Right lobe of liver (tissue), 6 donors: ENCODE data around the gene KATNAL1. TPM values are rescaled to one million over a fixed set of nuclear protein-coding genes. Genes with fewer than 3 reads are reported as not detected.

Experiments used
- ATAC-seq, 4 donors: fragments of 200-7000 bp; cut with Tn5 transposase; one replicate each; pipeline ENCODE4 v1.9.1; 2020; ENCODE audit warnings: mild to moderate bottlenecking in 4 of 4, moderate library complexity in 4 of 4
- DNase-seq, 3 donors: peaks; one replicate each; pipeline ENCODE4 v3.0.0-alpha.2; 2020
- H3K27ac ChIP-seq, 3 donors: fragments of 200-600 bp; one replicate each; pipeline ENCODE4 v1.8.0; 2022
- H3K27me3 ChIP-seq, 2 donors: fragments of 200-600 bp; one replicate each; pipeline ENCODE4 v1.8.0; 2022
- H3K36me3 ChIP-seq, 4 donors: fragments of 200-600 bp; sonication (generic) in 1 of 4; one replicate each; pipeline versions ENCODE4 v1.5.1 to v1.8.0; 2017 to 2022; ENCODE audit warnings: control low read depth in 1 of 4
- H3K4me1 ChIP-seq, 4 donors: fragments of 200-600 bp; sonication (generic) in 1 of 4; one replicate each; pipeline versions ENCODE4 v1.5.1 to v1.8.0; 2017 to 2022; ENCODE audit warnings: control low read depth in 1 of 4
- H3K4me3 ChIP-seq, 3 donors: fragments of 200-600 bp; one replicate each; pipeline ENCODE4 v1.8.0; 2022
- H3K9me3 ChIP-seq, 4 donors: fragments of 200-600 bp; sonication (generic) in 1 of 4; one replicate each; pipeline versions ENCODE4 v1.5.1 to v1.8.0; 2017 to 2022; ENCODE audit warnings: control low read depth in 1 of 4
- POLR2A ChIP-seq: fragments of 450-650 bp; IDR thresholded peaks from one replicate; pipeline ENCODE4 v1.6.1; 2017; ENCODE audit warnings: antibody characterized with exemption, mild to moderate bottlenecking
- WGBS: methylation state at CpG from one replicate; pipeline ENCODE4 v1.1.6; 2018; ENCODE audit warnings: low coverage, low lambda C conversion rate; ENCODE audit not compliant: insufficient coverage; ENCODE audit errors: missing lambda C conversion rate; 5-methylcytosine and 5-hydroxymethylcytosine counted together
- intact Hi-C, 2 donors: fragments of 100-400 bp; cut with DNase I; formaldehyde crosslinking; loops; one replicate each; pipeline versions ENCODE4 v1.11.2 to v1.14.1; 2022
- long read RNA-seq: library from polyadenylated mRNA; unstranded; transcript quantifications from one replicate; pipeline ENCODE4 v2.0.0, GENCODE V29; 2019
- total RNA-seq, 6 experiments: library from RNA; depleted of rRNA in 2 of 6; stranded (reverse); fragments of >200 nt in 2 of 6; fragmentation: NEBNext Ultra II Directional in 3 of 6; extraction: Animal tissue kit (Norgen Biotek cat#: 25700) in 3 of 6; gene quantifications; one replicate each; pipeline versions ENCODE4 v1.1.0 to v1.2.4, GENCODE V29; 2016 to 2023
- TF ChIP-seq, protein P1 (sequence below), 4 donors: fragments of 200-600 bp in 3 of 4; fragments of 450-650 bp in 1 of 4; IDR thresholded peaks; one replicate each; pipeline versions ENCODE4 v1.5.1 to v1.8.0; 2016 to 2022; ENCODE audit warnings: antibody characterized with exemption in 4 of 4, mild to moderate bottlenecking in 2 of 4
- donor health status: DM: no; HTN: yes; CAD: no.
- donor health status: DM: no; HTN: no; CAD: no.
- donor health status: DM: no; HTN: no; CAD: no.
- donor health status: DM: no; HTN: yes; CAD: no.
- donor health status: DM: no; HTN: yes; CAD: no.

The KATNAL1 gene
- total RNA-seq: 1 to 10 TPM; 6.3 to 10.0 (median 9.3) TPM
- long read RNA-seq, full-length matches to known transcripts: 1 of 1 reads
- long read RNA-seq, partial matches to known transcripts: 0 of 1 reads
- long read RNA-seq, other reads (novel, unspliced or antisense): 0 of 1 reads

DNA sequence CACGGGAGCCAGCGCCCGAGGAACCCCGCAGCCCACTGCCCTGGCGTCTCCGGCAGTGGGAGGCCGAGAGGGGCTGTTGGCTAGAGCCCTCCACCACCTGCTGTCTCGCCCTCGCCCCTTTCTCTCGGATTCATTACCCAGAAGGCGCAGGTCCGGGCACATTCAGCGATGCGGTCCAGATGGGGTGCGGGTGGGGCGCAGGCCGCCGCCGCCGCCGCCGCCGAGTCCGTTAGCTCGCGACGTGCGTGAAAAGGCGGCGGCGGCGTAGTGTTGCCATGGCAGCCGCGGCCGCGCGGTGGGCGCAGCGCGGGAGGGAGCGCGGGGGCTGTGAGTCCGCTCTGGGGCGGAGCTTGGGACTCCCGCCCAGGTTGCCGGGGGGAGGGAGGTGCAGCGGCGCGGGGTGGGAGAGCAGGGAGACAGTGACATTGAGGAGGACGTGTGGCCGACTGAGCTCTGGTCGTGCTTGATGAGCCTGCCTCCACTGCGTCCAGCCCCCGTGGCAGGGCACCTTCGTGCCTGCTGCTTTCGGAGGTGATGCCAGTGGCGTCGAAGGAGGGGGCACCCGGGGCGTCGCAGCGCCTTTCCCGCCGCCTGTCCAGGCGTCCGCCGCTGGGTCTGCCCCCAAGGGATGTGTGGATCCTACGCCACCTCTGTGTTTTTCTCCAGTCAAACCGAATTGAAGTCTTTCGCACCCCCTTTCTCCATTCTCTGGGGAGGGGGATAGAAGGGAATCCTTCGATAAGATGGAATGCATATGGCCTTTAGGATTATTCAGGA lies at the start of gene KATNAL1:
KATNAL1 (minus strand) TSS at position 358 of the 777 bp plus-strand sequence. CDS start 23,774 bp downstream, outside the sequence.
- H3K27me3 ChIP-seq: no peaks in the 10 kb centered on the region
- peak; percentile 50 for TF ChIP-seq POLR2A
- TF ChIP-seq, protein P1, sequence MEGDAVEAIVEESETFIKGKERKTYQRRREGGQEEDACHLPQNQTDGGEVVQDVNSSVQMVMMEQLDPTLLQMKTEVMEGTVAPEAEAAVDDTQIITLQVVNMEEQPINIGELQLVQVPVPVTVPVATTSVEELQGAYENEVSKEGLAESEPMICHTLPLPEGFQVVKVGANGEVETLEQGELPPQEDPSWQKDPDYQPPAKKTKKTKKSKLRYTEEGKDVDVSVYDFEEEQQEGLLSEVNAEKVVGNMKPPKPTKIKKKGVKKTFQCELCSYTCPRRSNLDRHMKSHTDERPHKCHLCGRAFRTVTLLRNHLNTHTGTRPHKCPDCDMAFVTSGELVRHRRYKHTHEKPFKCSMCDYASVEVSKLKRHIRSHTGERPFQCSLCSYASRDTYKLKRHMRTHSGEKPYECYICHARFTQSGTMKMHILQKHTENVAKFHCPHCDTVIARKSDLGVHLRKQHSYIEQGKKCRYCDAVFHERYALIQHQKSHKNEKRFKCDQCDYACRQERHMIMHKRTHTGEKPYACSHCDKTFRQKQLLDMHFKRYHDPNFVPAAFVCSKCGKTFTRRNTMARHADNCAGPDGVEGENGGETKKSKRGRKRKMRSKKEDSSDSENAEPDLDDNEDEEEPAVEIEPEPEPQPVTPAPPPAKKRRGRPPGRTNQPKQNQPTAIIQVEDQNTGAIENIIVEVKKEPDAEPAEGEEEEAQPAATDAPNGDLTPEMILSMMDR (IDR thresholded peaks at IDR 0.05): no peak
- H3K4me1 ChIP-seq: peaks cover 0 to 10% (median 0%) of the 10 kb centered on the region in 4 donors
- 1% methylated on average over 10 of the region's 71 CpGs for WGBS
- H3K27ac ChIP-seq: peak within 1 kb of the TSS; percentile 64 to 86 (median 66)
- DNase-seq: peak; percentile 80 to 85 (median 84)
- peak; percentile 83 to 89 (median 86) for ATAC-seq
- H3K9me3 ChIP-seq: no peaks in the 10 kb centered on the region
- no peaks in the 10 kb centered on the region for H3K36me3 ChIP-seq
- peak within 1 kb of the TSS; percentile 89 to 100 (median 94) for H3K4me3 ChIP-seq
- intact Hi-C loops: no loop called here

GRCh38 chr13:30355839-30356238 lies 48.5 kb upstream of the KATNAL1 start:
- Histone ChIP-seq H3K9me3 (no peaks in the 10 kb centered on the region), H3K27ac (no peak overlapping the region), H3K27me3 (no peaks in the 10 kb centered on the region), H3K36me3 (no peaks in the 10 kb centered on the region), H3K4me1 (peaks cover 0 to 14% (median 6%) of the 10 kb centered on the region in 4 donors), H3K4me3 (no peak overlapping the region)
- TF ChIP-seq, protein P1 (IDR thresholded peaks at IDR 0.05): no peak
- no peak for TF ChIP-seq POLR2A
- ATAC-seq (no peak), DNase-seq (no peak)
- WGBS: 80% methylated on average over 3 of the region's 6 CpGs
- intact Hi-C loops: no loop called here

DNA sequence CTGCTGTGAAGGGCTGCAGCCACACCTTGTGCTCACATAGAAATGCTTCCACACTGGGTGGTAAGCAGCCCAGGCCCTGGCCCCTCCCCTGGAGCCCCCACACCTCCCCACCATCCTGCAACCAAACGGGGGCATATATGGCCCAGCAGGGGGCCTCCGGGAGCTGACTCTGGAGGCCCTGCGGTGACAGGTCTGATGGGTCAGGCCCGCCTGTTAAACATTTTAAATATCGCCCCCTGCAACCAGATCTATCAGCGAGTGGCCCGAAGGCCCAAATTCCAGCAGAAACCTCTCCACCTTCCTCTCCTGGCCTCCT lies 48.0 kb upstream of the KATNAL1 start:
- H3K36me3 ChIP-seq: no peaks in the 10 kb centered on the region
- H3K4me1 ChIP-seq: peaks cover 0 to 14% (median 6%) of the 10 kb centered on the region in 4 donors
- no peaks in the 10 kb centered on the region for H3K27me3 ChIP-seq
- no peak overlapping the region for H3K4me3 ChIP-seq
- no peaks in the 10 kb centered on the region for H3K9me3 ChIP-seq
- TF ChIP-seq, protein P1 (IDR thresholded peaks at IDR 0.05): peak; percentile 27 to 44 (median 36)
- TF ChIP-seq POLR2A: no peak
- 60% methylated on average over 3 of the region's 7 CpGs for WGBS
- H3K27ac ChIP-seq: no peak overlapping the region
- intact Hi-C loops: no loop called here
- DNase-seq (peak in 1 of 3 donors; percentile 49), ATAC-seq (peak; percentile 73 to 80 (median 76))

DNA sequence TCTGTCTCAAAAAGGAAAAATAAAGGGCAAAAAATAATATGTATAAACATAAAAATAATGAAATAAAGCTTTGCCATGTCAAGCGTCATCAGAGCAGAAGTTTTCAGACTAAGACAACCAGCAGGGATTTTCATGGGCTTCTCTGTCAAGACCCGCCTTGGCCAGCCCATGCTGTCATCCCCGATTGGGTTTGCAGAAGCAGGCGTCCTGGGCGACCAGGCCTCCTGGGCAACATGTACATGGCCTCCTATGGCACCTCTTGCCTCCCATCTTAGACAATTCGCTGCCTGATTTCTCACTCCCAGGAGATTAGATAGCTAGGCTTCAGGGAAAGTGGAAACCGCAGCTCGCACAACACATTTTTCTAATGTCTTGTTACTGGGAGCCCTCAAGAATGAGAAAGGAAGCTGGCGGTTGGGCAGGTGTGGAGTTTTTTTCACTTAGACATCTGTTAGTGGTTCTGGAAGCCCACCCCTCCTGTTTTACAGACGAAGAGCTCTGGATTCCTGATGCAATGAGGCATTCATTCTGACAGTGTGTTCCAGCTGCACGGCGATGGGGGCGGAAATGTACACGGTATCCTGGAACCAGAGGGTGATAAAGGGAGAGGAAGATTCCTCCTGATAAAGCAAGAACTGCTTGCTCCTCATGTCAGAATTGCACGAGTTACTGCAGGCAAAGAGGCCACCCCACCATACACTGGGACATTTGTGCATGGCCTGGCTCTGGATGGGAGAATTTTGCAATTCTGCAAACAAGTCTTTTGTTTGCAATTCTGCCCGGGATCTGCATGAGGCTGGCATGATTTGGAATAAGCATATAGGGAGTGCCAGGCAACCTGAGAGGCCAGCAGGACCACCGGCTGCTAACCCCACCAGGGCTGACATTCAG lies 47.4 kb upstream of the KATNAL1 start:
- Histone ChIP-seq H3K4me3 (no peak overlapping the region), H3K36me3 (no peaks in the 10 kb centered on the region), H3K27ac (no peak overlapping the region), H3K4me1 (peaks cover 0 to 14% (median 6%) of the 10 kb centered on the region in 4 donors), H3K27me3 (no peaks in the 10 kb centered on the region), H3K9me3 (no peaks in the 10 kb centered on the region)
- ATAC-seq (peak; percentile 86 to 93 (median 90)), DNase-seq (peak in 2 of 3 donors; percentile 59 to 74)
- no peak for TF ChIP-seq POLR2A
- TF ChIP-seq, protein P1 (IDR thresholded peaks at IDR 0.05): no peak
- intact Hi-C loops: no loop called here
- WGBS: 41% methylated on average over 9 of the region's 17 CpGs
